Breast epithelium (tissue), 3 donors: ENCODE results near the gene F11.

Experiments
- POLR2A ChIP-seq: fragments of 450-650 bp; IDR thresholded peaks from one replicate; pipeline ENCODE4 v1.6.1; 2016; ENCODE audit warnings: antibody characterized with exemption, mild to moderate bottlenecking, moderate library complexity
- TF ChIP-seq, protein P1 (sequence below), 3 donors: fragments of 450-650 bp; IDR thresholded peaks; one replicate each; pipeline ENCODE4 v1.5.1; 2016 to 2017; ENCODE audit warnings: antibody characterized with exemption in 3 of 3, mild to moderate bottlenecking in 3 of 3, moderate library complexity in 3 of 3

DNA sequence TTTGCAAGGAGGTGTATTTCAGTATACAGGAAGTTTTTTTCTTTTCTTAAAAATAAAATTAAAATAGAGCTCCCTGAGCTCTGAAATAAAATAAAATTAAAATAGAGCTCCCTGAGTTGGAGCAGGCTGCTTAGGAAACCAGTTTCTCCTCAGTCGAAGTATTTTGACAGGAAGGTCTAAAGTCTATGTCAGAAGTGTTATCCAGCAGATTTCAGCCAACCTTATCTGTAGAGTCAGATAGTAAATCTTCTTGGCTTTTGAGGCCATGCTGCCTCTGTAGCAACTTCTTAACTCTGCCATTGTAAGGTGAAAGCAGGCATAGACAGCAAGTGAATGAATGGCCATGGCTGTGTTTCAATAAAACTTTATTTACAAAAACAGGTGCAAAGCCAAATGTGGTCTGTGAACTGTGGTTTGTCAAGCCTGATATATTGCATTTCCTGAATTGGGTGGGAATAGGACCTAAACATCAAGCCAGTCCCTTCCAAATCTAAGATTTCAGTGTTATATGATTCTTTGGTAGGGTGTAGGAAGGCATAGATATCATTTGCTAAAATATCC, 48.2 kb upstream of the F11 start:
- TF ChIP-seq POLR2A, result no peak
- TF ChIP-seq, protein P1, sequence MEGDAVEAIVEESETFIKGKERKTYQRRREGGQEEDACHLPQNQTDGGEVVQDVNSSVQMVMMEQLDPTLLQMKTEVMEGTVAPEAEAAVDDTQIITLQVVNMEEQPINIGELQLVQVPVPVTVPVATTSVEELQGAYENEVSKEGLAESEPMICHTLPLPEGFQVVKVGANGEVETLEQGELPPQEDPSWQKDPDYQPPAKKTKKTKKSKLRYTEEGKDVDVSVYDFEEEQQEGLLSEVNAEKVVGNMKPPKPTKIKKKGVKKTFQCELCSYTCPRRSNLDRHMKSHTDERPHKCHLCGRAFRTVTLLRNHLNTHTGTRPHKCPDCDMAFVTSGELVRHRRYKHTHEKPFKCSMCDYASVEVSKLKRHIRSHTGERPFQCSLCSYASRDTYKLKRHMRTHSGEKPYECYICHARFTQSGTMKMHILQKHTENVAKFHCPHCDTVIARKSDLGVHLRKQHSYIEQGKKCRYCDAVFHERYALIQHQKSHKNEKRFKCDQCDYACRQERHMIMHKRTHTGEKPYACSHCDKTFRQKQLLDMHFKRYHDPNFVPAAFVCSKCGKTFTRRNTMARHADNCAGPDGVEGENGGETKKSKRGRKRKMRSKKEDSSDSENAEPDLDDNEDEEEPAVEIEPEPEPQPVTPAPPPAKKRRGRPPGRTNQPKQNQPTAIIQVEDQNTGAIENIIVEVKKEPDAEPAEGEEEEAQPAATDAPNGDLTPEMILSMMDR (IDR thresholded peaks at IDR 0.05), result no peak
